HG03103 (cell line): ENCODE results near the gene LTBP3.
"Not testable (repeated sequence)": the region's sequence is repeated elsewhere in the genome, so short reads cannot be mapped to it uniquely, and the experiment has no call there.

Experiments
- ATAC-seq: cut with Tn5 transposase; IDR thresholded peaks from one replicate; pipeline ENCODE4 v1.9.1; 2021; ENCODE audit warnings: low read depth; ENCODE audit not compliant: unreplicated experiment

Gene LTBP3

GRCh38 chr11:65518941-65519549 is 39.1 kb downstream of the LTBP3 start:
- ATAC-seq: not testable (repeated sequence)

- ATAC-seq: no peak
Measured at GRCh38 chr11:65516135-65516968, 41.8 kb downstream of the LTBP3 start.

- not testable (repeated sequence) for ATAC-seq
Measured at GRCh38 chr11:65512311-65512710, 45.8 kb downstream of the LTBP3 start.

GRCh38 chr11:65506772-65507505 is 51.2 kb downstream of the LTBP3 start:
- peak; percentile 14 for ATAC-seq

- no peak for ATAC-seq
Measured at GRCh38 chr11:65506290-65506771, 51.8 kb downstream of the LTBP3 start.

GRCh38 chr11:65505466-65506289 is 52.5 kb downstream of the LTBP3 start:
- no peak for ATAC-seq

GRCh38 chr11:65504674-65505465 is 53.3 kb downstream of the LTBP3 start:
- no peak for ATAC-seq

GRCh38 chr11:65503949-65504673 is 54.0 kb downstream of the LTBP3 start:
- ATAC-seq: no peak

- ATAC-seq: no peak
Measured at GRCh38 chr11:65503368-65503948, 54.7 kb downstream of the LTBP3 start.

GRCh38 chr11:65502555-65503367 is 55.4 kb downstream of the LTBP3 start:
- ATAC-seq: no peak

GRCh38 chr11:65502274-65502554 is 55.9 kb downstream of the LTBP3 start:
- no peak for ATAC-seq

- ATAC-seq: no peak
Measured at GRCh38 chr11:65501472-65502273, 56.5 kb downstream of the LTBP3 start.

GRCh38 chr11:65501186-65501471 is 57.0 kb downstream of the LTBP3 start:
- ATAC-seq: no peak

- ATAC-seq: no peak
Measured at GRCh38 chr11:65500387-65501185, 57.6 kb downstream of the LTBP3 start.

- no peak for ATAC-seq
Measured at GRCh38 chr11:65499713-65500386, 58.3 kb downstream of the LTBP3 start.
